Stimulated activated naive CD8-positive, alpha-beta T cell treated with anti-CD3 and anti-CD28 coated beads, Interleukin-15, Interleukin-2, amounts not matched to agents 100 ng/mL and 50 ng/mL, for 24 hours (primary cell): ENCODE measurements around the gene DCTN3.

ENCODE experiments used
- H3K27ac Mint-ChIP-seq: one replicate; pipeline ENCODE4 v1.8.0; 2021; ENCODE audit warnings: mild to moderate bottlenecking, mixed read lengths
- H3K27me3 Mint-ChIP-seq: one replicate; pipeline ENCODE4 v1.8.0; 2021; ENCODE audit warnings: mixed read lengths
- H3K36me3 Mint-ChIP-seq: one replicate; pipeline ENCODE4 v1.8.0; 2021; ENCODE audit warnings: low read depth, mixed read lengths
- H3K4me1 Mint-ChIP-seq: one replicate; pipeline ENCODE4 v1.8.0; 2021; ENCODE audit warnings: low read depth, mixed read lengths
- H3K4me3 Mint-ChIP-seq: one replicate; pipeline ENCODE4 v1.8.0; 2021; ENCODE audit warnings: mild to moderate bottlenecking, mixed read lengths
- H3K9me3 Mint-ChIP-seq: one replicate; pipeline ENCODE4 v1.8.0; 2021; ENCODE audit warnings: mixed read lengths

DCTN3 gene

GRCh38 chr9:34635556-34635955, 15.3 kb upstream of the DCTN3 start:
- peaks cover 38% of the 10 kb centered on the region for H3K4me1 Mint-ChIP-seq
- peaks cover 22% of the 10 kb centered on the region for H3K36me3 Mint-ChIP-seq
- no peaks in the 10 kb centered on the region for H3K9me3 Mint-ChIP-seq
- peak overlapping the region; percentile 97 for H3K4me3 Mint-ChIP-seq
- peak overlapping the region; percentile 52 for H3K27ac Mint-ChIP-seq
- peaks cover 4% of the 10 kb centered on the region for H3K27me3 Mint-ChIP-seq

- Mint-ChIP-seq H3K9me3 (no peaks in the 10 kb centered on the region), H3K27ac (peak overlapping the region; percentile 3), H3K36me3 (peaks cover 22% of the 10 kb centered on the region), H3K4me1 (peaks cover 38% of the 10 kb centered on the region), H3K27me3 (peaks cover 13% of the 10 kb centered on the region), H3K4me3 (peak overlapping the region; percentile 9)
Observed at GRCh38 chr9:34634551-34635248, 14.4 kb upstream of the DCTN3 start.

GRCh38 chr9:34633851-34634550, 13.7 kb upstream of the DCTN3 start:
- Mint-ChIP-seq H3K9me3 (no peaks in the 10 kb centered on the region), H3K36me3 (peaks cover 22% of the 10 kb centered on the region), H3K27me3 (peaks cover 19% of the 10 kb centered on the region), H3K4me1 (peaks cover 43% of the 10 kb centered on the region), H3K4me3 (peak overlapping the region; percentile 24), H3K27ac (no peak overlapping the region)

- Mint-ChIP-seq H3K36me3 (peaks cover 22% of the 10 kb centered on the region), H3K4me1 (peaks cover 40% of the 10 kb centered on the region), H3K27ac (no peak overlapping the region), H3K4me3 (no peak overlapping the region), H3K27me3 (peaks cover 25% of the 10 kb centered on the region), H3K9me3 (no peaks in the 10 kb centered on the region)
Observed at GRCh38 chr9:34633166-34633565, 12.9 kb upstream of the DCTN3 start.

- H3K4me3 Mint-ChIP-seq, result no peak overlapping the region
- H3K36me3 Mint-ChIP-seq, result peaks cover 16% of the 10 kb centered on the region
- no peak overlapping the region for H3K27ac Mint-ChIP-seq
- H3K4me1 Mint-ChIP-seq, result peaks cover 29% of the 10 kb centered on the region
- H3K27me3 Mint-ChIP-seq, result peaks cover 48% of the 10 kb centered on the region
- no peaks in the 10 kb centered on the region for H3K9me3 Mint-ChIP-seq
Observed at GRCh38 chr9:34630402-34631154, 10.3 kb upstream of the DCTN3 start.

GRCh38 chr9:34629491-34629808, 9.2 kb upstream of the DCTN3 start:
- Mint-ChIP-seq H3K27ac (no peak overlapping the region), H3K4me3 (peak overlapping the region; percentile 75), H3K9me3 (no peaks in the 10 kb centered on the region), H3K4me1 (peaks cover 21% of the 10 kb centered on the region), H3K27me3 (peaks cover 55% of the 10 kb centered on the region), H3K36me3 (peaks cover 7% of the 10 kb centered on the region)

- Mint-ChIP-seq H3K27me3 (peaks cover 59% of the 10 kb centered on the region), H3K27ac (no peak within 1 kb of the TSS), H3K9me3 (no peaks in the 10 kb centered on the region), H3K36me3 (peaks cover 1% of the 10 kb centered on the region), H3K4me1 (peaks cover 16% of the 10 kb centered on the region), H3K4me3 (peak within 1 kb of the TSS; percentile 80)
Observed at GRCh38 chr9:34628656-34629490, 8.6 kb upstream of the DCTN3 start, which contains the start of gene ARID3C. TSS of gene ARID3C (minus strand) at chr9:34629066. CDS start at chr9:34628014, 1,052 bp downstream.

- no peak overlapping the region for H3K27ac Mint-ChIP-seq
- H3K36me3 Mint-ChIP-seq, result no peaks in the 10 kb centered on the region
- H3K9me3 Mint-ChIP-seq, result no peaks in the 10 kb centered on the region
- H3K4me3 Mint-ChIP-seq, result peak overlapping the region; percentile 80
- H3K27me3 Mint-ChIP-seq, result peaks cover 65% of the 10 kb centered on the region
- peaks cover 20% of the 10 kb centered on the region for H3K4me1 Mint-ChIP-seq
Observed at GRCh38 chr9:34627716-34628655, 7.7 kb upstream of the DCTN3 start.

- Mint-ChIP-seq H3K36me3 (no peaks in the 10 kb centered on the region), H3K27me3 (peaks cover 67% of the 10 kb centered on the region), H3K9me3 (no peaks in the 10 kb centered on the region), H3K4me3 (no peak overlapping the region), H3K4me1 (peaks cover 26% of the 10 kb centered on the region), H3K27ac (no peak overlapping the region)
Observed at GRCh38 chr9:34625186-34625486, 4.8 kb upstream of the DCTN3 start.

GRCh38 chr9:34624475-34625185, 4.3 kb upstream of the DCTN3 start:
- no peaks in the 10 kb centered on the region for H3K36me3 Mint-ChIP-seq
- no peak overlapping the region for H3K4me3 Mint-ChIP-seq
- H3K9me3 Mint-ChIP-seq, result no peaks in the 10 kb centered on the region
- peaks cover 31% of the 10 kb centered on the region for H3K4me1 Mint-ChIP-seq
- no peak overlapping the region for H3K27ac Mint-ChIP-seq
- peaks cover 61% of the 10 kb centered on the region for H3K27me3 Mint-ChIP-seq

- Mint-ChIP-seq H3K27ac (no peak overlapping the region), H3K27me3 (peaks cover 54% of the 10 kb centered on the region), H3K4me3 (no peak overlapping the region), H3K4me1 (peaks cover 32% of the 10 kb centered on the region), H3K9me3 (no peaks in the 10 kb centered on the region), H3K36me3 (no peaks in the 10 kb centered on the region)
Observed at GRCh38 chr9:34623374-34624235, 3.3 kb upstream of the DCTN3 start.

- H3K4me3 Mint-ChIP-seq, result no peak overlapping the region
- H3K4me1 Mint-ChIP-seq, result peaks cover 36% of the 10 kb centered on the region
- H3K36me3 Mint-ChIP-seq, result peaks cover 10% of the 10 kb centered on the region
- H3K9me3 Mint-ChIP-seq, result no peaks in the 10 kb centered on the region
- no peaks in the 10 kb centered on the region for H3K27me3 Mint-ChIP-seq
- no peak overlapping the region for H3K27ac Mint-ChIP-seq
Observed at GRCh38 chr9:34615132-34615531, 5.2 kb downstream of the DCTN3 start.
